A549 (cell line): ENCODE data around the gene SDHAF4. TPM values are rescaled to one million over a fixed set of nuclear protein-coding genes. Genes with fewer than 3 reads are reported as not detected.
A peak's percentile ranks its signal among the peaks of the same experiment; 100 is the strongest.

Experiments
- ATAC-seq, 2 experiments: fragments of 200-7000 bp in 1 of 2; fragments of >200 bp in 1 of 2; cut with Nextera tagmentation in 1 of 2; cut with Tn5 transposase in 1 of 2; 3 replicates each; pipeline versions ENCODE4 v1.8.0 to v1.9.1; 2018 to 2020; ENCODE audit warnings: mild to moderate bottlenecking in 1 of 2, moderate library complexity in 1 of 2
- CTCF ChIA-PET: fragments of 300-600 bp; sonication (Branson Sonifier 250); formaldehyde crosslinking; extraction: SDS; loops from one replicate; lab custom pipeline; 2021; ENCODE audit warnings: antibody characterized with exemption, inconsistent platforms; lab: Yijun Ruan, JAX
- POLR2A ChIA-PET: fragments of 350-600 bp; formaldehyde crosslinking; extraction: SDS; loops from one replicate; lab custom pipeline; 2021; ENCODE audit warnings: antibody characterized with exemption, inconsistent platforms; lab: Yijun Ruan, JAX
- DNase-seq, 2 experiments: peaks; one replicate each; pipeline versions ENCODE4 v3.0.0 to v3.0.0-alpha.2; 2011 to 2016; ENCODE audit warnings: low read depth in 1 of 2, low spot score in 1 of 2
- FAIRE-seq: peaks from 2 replicates; lab custom pipeline; 2011; peaks lifted over from hg19 to GRCh38; lab: Jason Lieb, UNC
- H3K27ac ChIP-seq, 2 experiments: fragments of >200 bp; sonication (Bioruptor Twin); formaldehyde crosslinking; 3 replicates each; pipeline ENCODE4 v1.5.1; 2016 to 2017
- H3K4me1 ChIP-seq: fragments of >200 bp; sonication (Bioruptor Twin); formaldehyde crosslinking; 3 replicates; pipeline ENCODE4 v1.6.1; 2016
- H3K4me2 ChIP-seq: fragments of >200 bp; sonication (Bioruptor Twin); formaldehyde crosslinking; 3 replicates; pipeline ENCODE4 v1.6.1; 2016
- H3K4me3 ChIP-seq: fragments of >200 bp; sonication (Bioruptor Twin); formaldehyde crosslinking; 3 replicates; pipeline ENCODE4 v1.5.1; 2016
- H3K9me3 ChIP-seq: fragments of >200 bp; sonication (Bioruptor Twin); formaldehyde crosslinking; 3 replicates; pipeline ENCODE4 v1.6.1; 2016
- CBX8 ChIP-seq: fragments of 200-600 bp; sonication (generic); IDR thresholded peaks from 2 replicates; pipeline ENCODE4 v1.6.1; 2016
- CHD2 ChIP-seq: fragments of 150-350 bp; IDR thresholded peaks from 2 replicates; pipeline ENCODE4 v1.6.1; 2014; ENCODE audit warnings: low read length; ENCODE audit not compliant: partially characterized antibody
- CTCF ChIP-seq: fragments of >200 bp; sonication (Bioruptor Twin); formaldehyde crosslinking; IDR thresholded peaks from 3 replicates; pipeline ENCODE4 v1.5.1; 2016
- EHMT2 ChIP-seq: fragments of 200-600 bp; sonication (generic); IDR thresholded peaks from 2 replicates; pipeline ENCODE4 v1.6.1; 2016; ENCODE audit warnings: antibody characterized with exemption, low read depth, mild to moderate bottlenecking, moderate library complexity
- ESRRA ChIP-seq: fragments of 150-350 bp; IDR thresholded peaks from 2 replicates; pipeline ENCODE4 v1.6.1; 2014; ENCODE audit warnings: mild to moderate bottlenecking, low read length, borderline replicate concordance
- FOSB ChIP-seq: fragments of 250-450 bp; sonication (Bioruptor Pico); IDR thresholded peaks from 2 replicates; pipeline ENCODE4 v1.5.0; 2020; ENCODE audit warnings: mild to moderate bottlenecking, moderate library complexity
- FOXS1 ChIP-seq: fragments of 250-450 bp; sonication (Bioruptor Pico); IDR thresholded peaks from 2 replicates; pipeline ENCODE4 v1.5.0; 2020; ENCODE audit warnings: mild to moderate bottlenecking, moderate library complexity
- GATA3 ChIP-seq: IDR thresholded peaks from 2 replicates; pipeline ENCODE4 v1.6.1; 2012; ENCODE audit warnings: borderline replicate concordance
- HDAC2 ChIP-seq: fragments of 200-600 bp; sonication (generic); IDR thresholded peaks from 2 replicates; pipeline ENCODE4 v1.6.1; 2016
- HOXB5 ChIP-seq: fragments of 250-450 bp; sonication (Bioruptor Pico); IDR thresholded peaks from 2 replicates; pipeline ENCODE4 v1.5.0; 2020; ENCODE audit warnings: mild to moderate bottlenecking, moderate library complexity
- KDM5A ChIP-seq: fragments of 200-600 bp; sonication (generic); IDR thresholded peaks from 2 replicates; pipeline ENCODE4 v1.6.1; 2016; ENCODE audit warnings: antibody characterized with exemption, mild to moderate bottlenecking
- NFE2L2 ChIP-seq: fragments of 150-350 bp; conservative IDR thresholded peaks from 2 replicates; pipeline ENCODE4 v1.6.1; 2014; ENCODE audit warnings: low read length
- NR3C1 ChIP-seq: fragments of >200 bp; sonication (Bioruptor Twin); formaldehyde crosslinking; IDR thresholded peaks from 3 replicates; pipeline ENCODE4 v1.6.1; 2017
- PHF8 ChIP-seq: fragments of 200-600 bp; sonication (generic); IDR thresholded peaks from 2 replicates; pipeline ENCODE4 v1.6.1; 2016; ENCODE audit warnings: low read depth, mild to moderate bottlenecking, antibody characterized with exemption, moderate library complexity, borderline replicate concordance
- POLR2A ChIP-seq: IDR thresholded peaks from 2 replicates; pipeline ENCODE4 v1.6.1; 2012; ENCODE audit warnings: mild to moderate bottlenecking, low read length
- RAD21 ChIP-seq, 2 experiments: fragments of >200 bp in 1 of 2; sonication (Bioruptor Twin) in 1 of 2; formaldehyde crosslinking in 1 of 2; IDR thresholded peaks in 1 of 2; conservative IDR thresholded peaks in 1 of 2; 2 replicates in 1 of 2; 3 replicates in 1 of 2; pipeline ENCODE4 v1.6.1; 2012 to 2018; ENCODE audit warnings: inconsistent platforms in 1 of 2
- RCOR1 ChIP-seq: fragments of 150-350 bp; IDR thresholded peaks from 2 replicates; pipeline ENCODE4 v1.6.1; 2014; ENCODE audit warnings: antibody characterized with exemption, low read length, low read depth
- TFCP2L1 ChIP-seq: fragments of 250-450 bp; sonication (Bioruptor Pico); IDR thresholded peaks from 2 replicates; pipeline ENCODE4 v1.5.0; 2021; ENCODE audit warnings: mild to moderate bottlenecking
- TP53 ChIP-seq: fragments of 250-450 bp; sonication (Bioruptor Pico); IDR thresholded peaks from 2 replicates; pipeline ENCODE4 v1.5.0; 2021; ENCODE audit warnings: mild to moderate bottlenecking, moderate library complexity
- USF2 ChIP-seq: fragments of 450-650 bp; IDR thresholded peaks from 2 replicates; pipeline ENCODE4 v1.6.1; 2014; ENCODE audit warnings: antibody characterized with exemption
- ZNF302 ChIP-seq: fragments of 250-450 bp; sonication (Bioruptor Pico); IDR thresholded peaks from 2 replicates; pipeline ENCODE4 v1.9.0; 2021; ENCODE audit warnings: inconsistent platforms, mild to moderate bottlenecking, moderate library complexity
- ZSCAN20 ChIP-seq: fragments of 250-450 bp; sonication (Bioruptor Pico); IDR thresholded peaks from 2 replicates; pipeline ENCODE4 v1.8.0; 2022; ENCODE audit warnings: mild to moderate bottlenecking, moderate library complexity
- WGBS: methylation state at CpG from one replicate; pipeline ENCODE4 v1.1.6; 2017; ENCODE audit errors: missing lambda C conversion rate; 5-methylcytosine and 5-hydroxymethylcytosine counted together
- polyA plus RNA-seq, 4 experiments: library from polyadenylated mRNA; depleted of rRNA in 3 of 4; stranded (reverse); fragments of >200 nt; fragmentation: RNase III in 1 of 4; extraction: RNeasy Plus Mini Kit Qiagen cat#74134 plus additional on column Dnase treatment in 1 of 4; gene quantifications; 2 replicates in 3 of 4; 3 replicates in 1 of 4; pipeline ENCODE4 v1.2.3, GENCODE V29; 2011 to 2017
- TF ChIP-seq, protein P1 (sequence below): fragments of 250-450 bp; sonication (Bioruptor Pico); IDR thresholded peaks from 2 replicates; pipeline ENCODE4 v1.5.0; 2021; ENCODE audit warnings: mild to moderate bottlenecking, moderate library complexity, borderline replicate concordance
- TF ChIP-seq, protein P2 (sequence below): IDR thresholded peaks from 2 replicates; pipeline ENCODE4 v1.6.1; 2012
- TF ChIP-seq, protein P3 (sequence below): fragments of >200 bp; sonication (Bioruptor Twin); formaldehyde crosslinking; IDR thresholded peaks from 3 replicates; pipeline ENCODE4 v1.6.1; 2016
- TF ChIP-seq, protein P4 (sequence below): fragments of 250-450 bp; sonication (Bioruptor Pico); IDR thresholded peaks from 2 replicates; pipeline ENCODE4 v1.5.0; 2020; ENCODE audit warnings: low read depth, mild to moderate bottlenecking, moderate library complexity
- TF ChIP-seq, protein P5 (sequence below): fragments of 150-350 bp; IDR thresholded peaks from 2 replicates; pipeline ENCODE4 v1.6.1; 2014; ENCODE audit warnings: low read depth, mild to moderate bottlenecking, low read length

SDHAF4 gene
- polyA plus RNA-seq, 2 of the 4 experiments (the other 2 are of a cell fraction): 9.6 to 14.1 TPM

- TF ChIP-seq, protein P1, sequence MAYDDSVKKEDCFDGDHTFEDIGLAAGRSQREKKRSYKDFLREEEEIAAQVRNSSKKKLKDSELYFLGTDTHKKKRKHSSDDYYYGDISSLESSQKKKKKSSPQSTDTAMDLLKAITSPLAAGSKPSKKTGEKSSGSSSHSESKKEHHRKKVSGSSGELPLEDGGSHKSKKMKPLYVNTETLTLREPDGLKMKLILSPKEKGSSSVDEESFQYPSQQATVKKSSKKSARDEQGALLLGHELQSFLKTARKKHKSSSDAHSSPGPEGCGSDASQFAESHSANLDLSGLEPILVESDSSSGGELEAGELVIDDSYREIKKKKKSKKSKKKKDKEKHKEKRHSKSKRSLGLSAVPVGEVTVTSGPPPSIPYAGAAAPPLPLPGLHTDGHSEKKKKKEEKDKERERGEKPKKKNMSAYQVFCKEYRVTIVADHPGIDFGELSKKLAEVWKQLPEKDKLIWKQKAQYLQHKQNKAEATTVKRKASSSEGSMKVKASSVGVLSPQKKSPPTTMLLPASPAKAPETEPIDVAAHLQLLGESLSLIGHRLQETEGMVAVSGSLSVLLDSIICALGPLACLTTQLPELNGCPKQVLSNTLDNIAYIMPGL (CRISPR knock-in tag): no peak
- TF ChIP-seq RCOR1: no peak
- TF ChIP-seq ZNF302: no peak
- no peak for TF ChIP-seq ESRRA
- no peak for TF ChIP-seq NFE2L2
- no peak for TF ChIP-seq FOXS1
Measured at GRCh38 chr6:70538376-70538775, 28.4 kb upstream of the SDHAF4 start (continued).

DNA sequence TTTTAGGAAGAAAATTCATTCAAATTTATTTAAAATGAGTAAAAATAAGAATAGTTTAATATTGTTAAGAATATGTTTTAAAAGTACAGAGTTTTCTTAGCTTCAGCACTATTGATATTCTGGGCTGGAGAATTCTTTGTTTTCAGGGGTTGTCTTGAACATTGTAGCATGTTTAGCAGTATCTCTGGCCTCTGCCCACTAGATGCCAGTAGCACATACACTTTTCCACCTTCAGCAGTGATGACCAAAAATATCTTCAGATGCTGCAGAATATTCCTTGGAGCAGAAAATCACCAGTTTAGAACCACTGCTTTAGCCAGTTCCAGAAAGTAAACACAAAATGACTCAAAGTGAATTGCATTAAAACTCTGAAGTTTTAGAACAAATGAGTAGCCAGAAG lies 19.4 kb upstream of the SDHAF4 start:
- no peak overlapping the region for H3K27ac ChIP-seq
- POLR2A ChIA-PET: no interaction called here
- H3K4me1 ChIP-seq: no peaks in the 10 kb centered on the region
- no peaks in the 10 kb centered on the region for H3K9me3 ChIP-seq
- peak; percentile 43 to 49; a peak in 4 of 5 replicates for TF ChIP-seq RAD21 (conservative IDR thresholded peaks at IDR 0.05 in 1 of 2, IDR thresholded peaks at IDR 0.05 in 1 of 2)
- TF ChIP-seq, protein P2, sequence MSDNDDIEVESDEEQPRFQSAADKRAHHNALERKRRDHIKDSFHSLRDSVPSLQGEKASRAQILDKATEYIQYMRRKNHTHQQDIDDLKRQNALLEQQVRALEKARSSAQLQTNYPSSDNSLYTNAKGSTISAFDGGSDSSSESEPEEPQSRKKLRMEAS: no peak
- no peak for TF ChIP-seq KDM5A
- no peak for TF ChIP-seq HOXB5 (CRISPR knock-in tag)
- TF ChIP-seq PHF8: no peak
- no peak for TF ChIP-seq USF2
- TF ChIP-seq, protein P3, sequence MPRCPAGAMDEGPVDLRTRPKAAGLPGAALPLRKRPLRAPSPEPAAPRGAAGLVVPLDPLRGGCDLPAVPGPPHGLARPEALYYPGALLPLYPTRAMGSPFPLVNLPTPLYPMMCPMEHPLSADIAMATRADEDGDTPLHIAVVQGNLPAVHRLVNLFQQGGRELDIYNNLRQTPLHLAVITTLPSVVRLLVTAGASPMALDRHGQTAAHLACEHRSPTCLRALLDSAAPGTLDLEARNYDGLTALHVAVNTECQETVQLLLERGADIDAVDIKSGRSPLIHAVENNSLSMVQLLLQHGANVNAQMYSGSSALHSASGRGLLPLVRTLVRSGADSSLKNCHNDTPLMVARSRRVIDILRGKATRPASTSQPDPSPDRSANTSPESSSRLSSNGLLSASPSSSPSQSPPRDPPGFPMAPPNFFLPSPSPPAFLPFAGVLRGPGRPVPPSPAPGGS: no peak
- no peak for TF ChIP-seq TP53 (CRISPR knock-in tag)
- TF ChIP-seq CTCF: peak; percentile 33; the same call in 2 of the 3 replicates
- TF ChIP-seq NR3C1: no peak
- no peak for TF ChIP-seq FOSB
- H3K4me3 ChIP-seq: no peak overlapping the region
- CTCF ChIA-PET: interaction anchor here (1.1 to 2.7 kb wide), 2 partner anchors 138 to 409 kb away, joined by 4 to 6 read pairs; partner anchors contain the start of gene B3GAT2
- no peak overlapping the region for H3K4me2 ChIP-seq
- no peak for FAIRE-seq
- no peak for DNase-seq
- ATAC-seq: peak; percentile 52 to 66; a peak in 2 of 6 replicates

GRCh38 chr6:70547905-70548304 lies 18.8 kb upstream of the SDHAF4 start:
- H3K4me1 ChIP-seq: no peaks in the 10 kb centered on the region
- no peak overlapping the region for H3K27ac ChIP-seq
- WGBS: 89% methylated on average over 3 of the region's 3 CpGs
- no peak overlapping the region for H3K4me2 ChIP-seq
- H3K9me3 ChIP-seq: no peaks in the 10 kb centered on the region
- DNase-seq: no peak
- no peak overlapping the region for H3K4me3 ChIP-seq
- CTCF ChIA-PET: interaction anchor here (2.7 kb wide), 1 partner anchor 137 kb away, joined by 6 read pairs; no protein-coding TSS in a partner anchor
- POLR2A ChIA-PET: no interaction called here
- no peak for ATAC-seq
- no peak for FAIRE-seq
- TF ChIP-seq FOSB (no peak), RAD21 (conservative IDR thresholded peaks at IDR 0.05 in 1 of 2, IDR thresholded peaks at IDR 0.05 in 1 of 2) (no peak), CBX8 (no peak), ZSCAN20 (CRISPR knock-in tag) (no peak), EHMT2 (no peak), NR3C1 (no peak), HOXB5 (CRISPR knock-in tag) (no peak), TFCP2L1 (CRISPR knock-in tag) (no peak), CHD2 (no peak), POLR2A (no peak), CTCF (no peak), GATA3 (no peak), HDAC2 (no peak)
- TF ChIP-seq, protein P4, sequence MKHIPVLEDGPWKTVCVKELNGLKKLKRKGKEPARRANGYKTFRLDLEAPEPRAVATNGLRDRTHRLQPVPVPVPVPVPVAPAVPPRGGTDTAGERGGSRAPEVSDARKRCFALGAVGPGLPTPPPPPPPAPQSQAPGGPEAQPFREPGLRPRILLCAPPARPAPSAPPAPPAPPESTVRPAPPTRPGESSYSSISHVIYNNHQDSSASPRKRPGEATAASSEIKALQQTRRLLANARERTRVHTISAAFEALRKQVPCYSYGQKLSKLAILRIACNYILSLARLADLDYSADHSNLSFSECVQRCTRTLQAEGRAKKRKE (CRISPR knock-in tag): no peak
- TF ChIP-seq, protein P5, sequence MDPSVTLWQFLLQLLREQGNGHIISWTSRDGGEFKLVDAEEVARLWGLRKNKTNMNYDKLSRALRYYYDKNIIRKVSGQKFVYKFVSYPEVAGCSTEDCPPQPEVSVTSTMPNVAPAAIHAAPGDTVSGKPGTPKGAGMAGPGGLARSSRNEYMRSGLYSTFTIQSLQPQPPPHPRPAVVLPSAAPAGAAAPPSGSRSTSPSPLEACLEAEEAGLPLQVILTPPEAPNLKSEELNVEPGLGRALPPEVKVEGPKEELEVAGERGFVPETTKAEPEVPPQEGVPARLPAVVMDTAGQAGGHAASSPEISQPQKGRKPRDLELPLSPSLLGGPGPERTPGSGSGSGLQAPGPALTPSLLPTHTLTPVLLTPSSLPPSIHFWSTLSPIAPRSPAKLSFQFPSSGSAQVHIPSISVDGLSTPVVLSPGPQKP: no peak
